Brain microvascular endothelial cell (primary cell): ENCODE measurements around the gene WNK4.

ENCODE experiments used
- DNase-seq: peaks from one replicate; pipeline ENCODE4 v3.0.0-alpha.2; 2020
- H3K27ac ChIP-seq: fragments of 250-450 bp; sonication (Bioruptor Pico); 2 replicates; pipeline ENCODE4 v1.5.1; 2020; ENCODE audit warnings: mild to moderate bottlenecking, moderate library complexity
- H3K27me3 ChIP-seq: fragments of 250-450 bp; sonication (Bioruptor Pico); replicated peaks from 2 replicates; pipeline ENCODE4 v1.5.1; 2020; ENCODE audit warnings: mild to moderate bottlenecking
- H3K36me3 ChIP-seq: fragments of 250-450 bp; sonication (Bioruptor Pico); replicated peaks from 2 replicates; pipeline ENCODE4 v1.5.1; 2020; ENCODE audit warnings: mild to moderate bottlenecking
- H3K4me3 ChIP-seq: 2 replicates; pipeline ENCODE4 v1.5.1; 2011; ENCODE audit warnings: low read depth, mild to moderate bottlenecking, control low read depth, low read length, moderate library complexity
- in situ Hi-C: cut with HindIII; loops from 2 replicates; pipeline ENCODE4 v1.10.0; 2017; ENCODE audit warnings: low sequenced_read_pairs, low pct_ligation_motif_present
- TF ChIP-seq, protein P1 (sequence below): IDR thresholded peaks from 2 replicates; pipeline ENCODE4 v1.5.1; 2011; ENCODE audit warnings: low read depth, mild to moderate bottlenecking, moderate library complexity, low read length, control low read depth, inconsistent platforms; ENCODE audit errors: missing control alignments

The WNK4 gene

GRCh38 chr17:42806249-42806648 lies 25.8 kb downstream of the WNK4 start:
- Histone ChIP-seq H3K27me3 (no peaks in the 10 kb centered on the region), H3K36me3 (peaks cover 3% of the 10 kb centered on the region), H3K27ac (no peak overlapping the region), H3K4me3 (no peak overlapping the region)
- in situ Hi-C loops = no loop called here
- DNase-seq = no peak
- TF ChIP-seq, protein P1, sequence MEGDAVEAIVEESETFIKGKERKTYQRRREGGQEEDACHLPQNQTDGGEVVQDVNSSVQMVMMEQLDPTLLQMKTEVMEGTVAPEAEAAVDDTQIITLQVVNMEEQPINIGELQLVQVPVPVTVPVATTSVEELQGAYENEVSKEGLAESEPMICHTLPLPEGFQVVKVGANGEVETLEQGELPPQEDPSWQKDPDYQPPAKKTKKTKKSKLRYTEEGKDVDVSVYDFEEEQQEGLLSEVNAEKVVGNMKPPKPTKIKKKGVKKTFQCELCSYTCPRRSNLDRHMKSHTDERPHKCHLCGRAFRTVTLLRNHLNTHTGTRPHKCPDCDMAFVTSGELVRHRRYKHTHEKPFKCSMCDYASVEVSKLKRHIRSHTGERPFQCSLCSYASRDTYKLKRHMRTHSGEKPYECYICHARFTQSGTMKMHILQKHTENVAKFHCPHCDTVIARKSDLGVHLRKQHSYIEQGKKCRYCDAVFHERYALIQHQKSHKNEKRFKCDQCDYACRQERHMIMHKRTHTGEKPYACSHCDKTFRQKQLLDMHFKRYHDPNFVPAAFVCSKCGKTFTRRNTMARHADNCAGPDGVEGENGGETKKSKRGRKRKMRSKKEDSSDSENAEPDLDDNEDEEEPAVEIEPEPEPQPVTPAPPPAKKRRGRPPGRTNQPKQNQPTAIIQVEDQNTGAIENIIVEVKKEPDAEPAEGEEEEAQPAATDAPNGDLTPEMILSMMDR = no peak

GRCh38 chr17:42809250-42809649 lies 28.8 kb downstream of the WNK4 start:
- H3K27me3 ChIP-seq = no peaks in the 10 kb centered on the region
- in situ Hi-C loops = no loop called here
- no peak overlapping the region for H3K4me3 ChIP-seq
- TF ChIP-seq, protein P1 = no peak
- no peak for DNase-seq
- peaks cover 23% of the 10 kb centered on the region for H3K36me3 ChIP-seq
- H3K27ac ChIP-seq = no peak overlapping the region

- Histone ChIP-seq H3K4me3 (no peak overlapping the region), H3K27ac (no peak overlapping the region), H3K36me3 (peaks cover 73% of the 10 kb centered on the region), H3K27me3 (no peaks in the 10 kb centered on the region)
- no peak for DNase-seq
- TF ChIP-seq, protein P1 = no peak
- in situ Hi-C loops = no loop called here
Measured at GRCh38 chr17:42814633-42815399, 34.4 kb downstream of the WNK4 start.

DNA sequence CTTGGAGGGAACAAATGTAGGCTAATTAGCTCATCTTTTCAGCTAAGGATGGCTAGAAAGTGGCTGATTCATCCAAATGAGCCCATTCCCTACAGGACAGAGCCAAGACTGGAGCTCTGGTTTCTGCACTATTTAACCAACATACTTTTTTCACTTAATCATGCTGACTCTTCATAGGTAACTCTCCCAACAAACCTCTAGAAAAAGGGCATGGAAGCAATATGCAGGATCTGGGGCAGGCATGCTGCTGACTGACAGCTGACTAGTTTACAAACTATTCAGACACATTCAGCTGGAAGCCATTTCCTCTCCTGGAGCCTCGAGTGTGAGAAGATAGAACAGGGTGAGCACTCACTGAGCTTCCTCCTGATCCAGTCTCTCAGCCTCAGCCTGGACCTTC lies 37.5 kb downstream of the WNK4 start:
- H3K4me3 ChIP-seq = no peak overlapping the region
- no peaks in the 10 kb centered on the region for H3K27me3 ChIP-seq
- H3K36me3 ChIP-seq = peaks cover 70% of the 10 kb centered on the region
- TF ChIP-seq, protein P1 = no peak
- peak overlapping the region; percentile 58 for H3K27ac ChIP-seq
- in situ Hi-C loops = no loop called here
- DNase-seq = peak; percentile 45

GRCh38 chr17:42818379-42818778 lies 38.0 kb downstream of the WNK4 start:
- in situ Hi-C loops = no loop called here
- no peak for DNase-seq
- Histone ChIP-seq H3K36me3 (peaks cover 66% of the 10 kb centered on the region), H3K27me3 (no peaks in the 10 kb centered on the region), H3K27ac (peak overlapping the region; percentile 58), H3K4me3 (no peak overlapping the region)
- TF ChIP-seq, protein P1 = no peak
